ENCODE results near the gene IFI6. TPM values are rescaled to one million over a fixed set of nuclear protein-coding genes. Genes with fewer than 3 reads are reported as not detected.
A peak's percentile ranks its signal among the peaks of the same experiment; 100 is the strongest.

IFI6 gene
- total and polyA plus RNA-seq, 2 experiments from 2014 or later, result 31.9 to 50.2 TPM

- H2AFZ ChIP-seq, result no peak overlapping the region
- no peaks in the 10 kb centered on the region for H3K4me1 ChIP-seq (ENCODE audit: insufficient read depth)
- TF ChIP-seq EZH2phosphoT487 (IDR thresholded peaks at IDR 0.05; ENCODE audit: insufficient read depth, low read depth) (no peak), EZH2 (IDR thresholded peaks at IDR 0.05; ENCODE audit: insufficient read depth, poor library complexity, severe bottlenecking) (no peak)
- in situ Hi-C loops (cut with MboI), result no loop called here
- no peaks in the 10 kb centered on the region for H4K20me1 ChIP-seq (ENCODE audit: insufficient read depth)
- H3K27ac ChIP-seq, result no peak overlapping the region
- H3K4me3 ChIP-seq, result no peak overlapping the region
- no peak for DNase-seq
- H3K9ac ChIP-seq, result no peak overlapping the region
- H3F3A ChIP-seq (ENCODE audit: insufficient read depth), result no peaks in the 10 kb centered on the region
- no peaks in the 10 kb centered on the region for H3K79me2 ChIP-seq (ENCODE audit: insufficient read depth)
- no peak overlapping the region for H3K4me2 ChIP-seq (ENCODE audit: unreplicated experiment)
- no peaks in the 10 kb centered on the region for H3K27me3 ChIP-seq (replicated peaks; ENCODE audit: insufficient read depth)
- 98 to 99% methylated on average over 11 of the region's 11 CpGs for WGBS, 2 experiments (ENCODE audit: low coverage in 1 of 2, low lambda C conversion rate in 2 of 2, missing lambda C conversion rate in 2 of 2)
- no peaks in the 10 kb centered on the region for H3K36me3 ChIP-seq (ENCODE audit: low read depth)
- H3K9me2 ChIP-seq (ENCODE audit: insufficient read depth), result no peaks in the 10 kb centered on the region
- H3K9me3 ChIP-seq (ENCODE audit: low read depth), result no peaks in the 10 kb centered on the region
Observed at GRCh38 chr1:27635396-27636142, 36.4 kb downstream of the IFI6 start.

DNA sequence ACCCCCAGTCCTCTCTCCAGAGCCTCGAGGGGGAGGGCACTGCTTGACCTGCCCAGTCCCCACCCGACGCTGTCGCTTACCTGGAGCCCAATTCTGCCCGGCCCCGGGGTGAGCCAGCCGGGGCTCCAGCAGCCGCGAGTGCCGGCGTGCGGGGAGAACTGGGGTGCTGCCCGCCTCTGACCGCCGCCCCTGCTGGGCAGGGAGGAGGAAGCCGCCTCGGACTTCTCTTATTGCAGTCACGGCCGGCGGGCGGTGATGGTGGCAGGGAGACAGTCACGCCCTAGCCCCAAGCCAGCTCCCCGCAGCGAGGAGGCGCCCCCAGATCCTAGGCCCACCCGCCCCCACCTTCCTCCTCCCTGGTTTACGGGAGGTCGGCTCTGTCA, 37.0 kb downstream of the IFI6 start, which contains the start of gene FGR:
Gene FGR, minus strand, starts transcription at position 201 of the 383 bp plus-strand sequence. CDS start 11,269 bp downstream, outside the sequence.
- no peak within 1 kb of the TSS for H3K27ac ChIP-seq
- H3K4me1 ChIP-seq (ENCODE audit: insufficient read depth), result no peaks in the 10 kb centered on the region
- H2AFZ ChIP-seq, result peak within 1 kb of the TSS; percentile 86
- peak within 1 kb of the TSS; percentile 64 for H3K4me3 ChIP-seq
- WGBS, 2 experiments (ENCODE audit: low coverage in 1 of 2, low lambda C conversion rate in 2 of 2, missing lambda C conversion rate in 2 of 2), result 77 to 88% methylated on average over 15 to 28 of the region's 28 CpGs
- no peaks in the 10 kb centered on the region for H4K20me1 ChIP-seq (ENCODE audit: insufficient read depth)
- peak within 1 kb of the TSS; percentile 47 for H3K4me2 ChIP-seq (ENCODE audit: unreplicated experiment)
- DNase-seq, result no peak
- peak within 1 kb of the TSS; percentile 71 for H3K9ac ChIP-seq
- H3K36me3 ChIP-seq (ENCODE audit: low read depth), result no peaks in the 10 kb centered on the region
- no peaks in the 10 kb centered on the region for H3F3A ChIP-seq (ENCODE audit: insufficient read depth)
- no peaks in the 10 kb centered on the region for H3K27me3 ChIP-seq (replicated peaks; ENCODE audit: insufficient read depth)
- in situ Hi-C loops (cut with MboI), result no loop called here
- H3K9me2 ChIP-seq (ENCODE audit: insufficient read depth), result no peaks in the 10 kb centered on the region
- H3K79me2 ChIP-seq (ENCODE audit: insufficient read depth), result no peaks in the 10 kb centered on the region
- H3K9me3 ChIP-seq (ENCODE audit: low read depth), result no peaks in the 10 kb centered on the region
- TF ChIP-seq EZH2 (IDR thresholded peaks at IDR 0.05; ENCODE audit: insufficient read depth, poor library complexity, severe bottlenecking) (no peak), EZH2phosphoT487 (IDR thresholded peaks at IDR 0.05; ENCODE audit: insufficient read depth, low read depth) (no peak)

DNA sequence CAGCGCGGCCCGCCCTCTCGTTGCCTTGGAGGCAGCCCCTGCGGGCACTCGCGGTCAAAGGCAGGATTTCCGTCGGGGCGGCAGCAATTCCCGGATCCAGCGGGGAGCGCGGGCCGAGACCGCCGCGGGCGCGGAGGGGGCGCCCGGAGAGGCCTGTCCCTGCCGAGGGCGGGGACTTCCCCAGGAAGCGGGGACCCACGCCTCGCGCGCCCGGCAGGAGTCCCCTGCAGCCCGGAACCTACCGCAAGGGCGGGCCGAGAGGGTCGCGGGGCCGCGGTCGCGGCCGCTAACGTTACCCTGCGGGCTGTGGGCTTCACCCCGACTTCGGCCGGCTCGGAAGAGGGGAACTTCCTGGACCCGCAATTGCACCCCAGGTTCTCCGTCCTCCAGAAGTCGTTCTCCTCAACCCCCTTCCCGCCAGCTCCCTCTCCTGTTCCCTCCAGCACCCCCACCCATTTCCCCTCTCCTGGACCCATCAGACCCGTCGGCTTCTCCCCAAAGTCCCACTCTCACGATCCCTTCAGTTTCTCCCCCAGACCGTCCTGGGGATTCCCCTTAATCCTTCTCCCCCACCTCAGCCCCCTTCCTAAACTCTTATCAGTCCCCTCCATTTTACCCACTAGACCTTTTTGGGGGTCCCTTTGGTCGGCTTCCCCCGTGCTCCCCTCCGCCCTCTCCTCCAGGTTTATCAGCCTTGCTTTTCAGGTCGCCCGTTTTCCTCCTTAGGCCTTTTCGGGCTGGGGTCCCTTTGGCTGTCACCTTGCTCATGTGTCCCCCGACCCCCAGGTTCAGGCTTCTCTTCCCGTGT, 37.6 kb downstream of the IFI6 start:
- peak overlapping the region; percentile 64 for H3K4me3 ChIP-seq
- no peak for TF ChIP-seq EZH2 (IDR thresholded peaks at IDR 0.05; ENCODE audit: insufficient read depth, poor library complexity, severe bottlenecking)
- no peak for TF ChIP-seq EZH2phosphoT487 (IDR thresholded peaks at IDR 0.05; ENCODE audit: insufficient read depth, low read depth)
- peak; percentile 61 for DNase-seq
- H3K27me3 ChIP-seq (replicated peaks; ENCODE audit: insufficient read depth), result no peaks in the 10 kb centered on the region
- no peaks in the 10 kb centered on the region for H4K20me1 ChIP-seq (ENCODE audit: insufficient read depth)
- peak overlapping the region; percentile 71 for H3K9ac ChIP-seq
- no peaks in the 10 kb centered on the region for H3F3A ChIP-seq (ENCODE audit: insufficient read depth)
- peak overlapping the region; percentile 47 for H3K4me2 ChIP-seq (ENCODE audit: unreplicated experiment)
- no peaks in the 10 kb centered on the region for H3K9me3 ChIP-seq (ENCODE audit: low read depth)
- no peaks in the 10 kb centered on the region for H3K9me2 ChIP-seq (ENCODE audit: insufficient read depth)
- no peaks in the 10 kb centered on the region for H3K4me1 ChIP-seq (ENCODE audit: insufficient read depth)
- 10 to 20% methylated on average over 37 to 49 of the region's 63 CpGs for WGBS, 2 experiments (ENCODE audit: low coverage in 1 of 2, low lambda C conversion rate in 2 of 2, missing lambda C conversion rate in 2 of 2)
- H3K79me2 ChIP-seq (ENCODE audit: insufficient read depth), result no peaks in the 10 kb centered on the region
- no peak overlapping the region for H3K27ac ChIP-seq
- no peaks in the 10 kb centered on the region for H3K36me3 ChIP-seq (ENCODE audit: low read depth)
- H2AFZ ChIP-seq, result peak overlapping the region; percentile 86
- in situ Hi-C loops (cut with MboI), result no loop called here

GRCh38 chr1:27633640-27634176, 38.3 kb downstream of the IFI6 start:
- Histone ChIP-seq H3K9me3 (ENCODE audit: low read depth) (no peaks in the 10 kb centered on the region), H3K4me1 (ENCODE audit: insufficient read depth) (no peaks in the 10 kb centered on the region), H3K4me2 (ENCODE audit: unreplicated experiment) (peak overlapping the region; percentile 47), H3K79me2 (ENCODE audit: insufficient read depth) (no peaks in the 10 kb centered on the region), H3K9me2 (ENCODE audit: insufficient read depth) (no peaks in the 10 kb centered on the region), H3K9ac (peak overlapping the region; percentile 71), H3K27me3 (replicated peaks; ENCODE audit: insufficient read depth) (no peaks in the 10 kb centered on the region), H3K4me3 (peak overlapping the region; percentile 64), H3K27ac (no peak overlapping the region), H4K20me1 (ENCODE audit: insufficient read depth) (no peaks in the 10 kb centered on the region), H3K36me3 (ENCODE audit: low read depth) (no peaks in the 10 kb centered on the region), H3F3A (ENCODE audit: insufficient read depth) (no peaks in the 10 kb centered on the region), H2AFZ (peak overlapping the region; percentile 86)
- WGBS, 2 experiments (ENCODE audit: low coverage in 1 of 2, low lambda C conversion rate in 2 of 2, missing lambda C conversion rate in 2 of 2), result 34 to 77% methylated on average over 7 to 13 of the region's 17 CpGs
- no peak for DNase-seq
- no peak for TF ChIP-seq EZH2 (IDR thresholded peaks at IDR 0.05; ENCODE audit: insufficient read depth, poor library complexity, severe bottlenecking)
- TF ChIP-seq EZH2phosphoT487 (IDR thresholded peaks at IDR 0.05; ENCODE audit: insufficient read depth, low read depth), result no peak
- in situ Hi-C loops (cut with MboI), result no loop called here
